Lower leg skin (tissue), 3 donors: ENCODE data around the gene REC114.

ENCODE experiments used
- POLR2A ChIP-seq, 2 donors: fragments of 450-650 bp; IDR thresholded peaks; one replicate each; pipeline ENCODE4 v1.6.1; 2016 to 2017; ENCODE audit warnings: antibody characterized with exemption in 2 of 2, mild to moderate bottlenecking in 1 of 2, moderate library complexity in 1 of 2
- TF ChIP-seq, protein P1 (sequence below), 3 donors: fragments of 450-650 bp; IDR thresholded peaks; one replicate each; pipeline ENCODE4 v1.5.1; 2016; ENCODE audit warnings: antibody characterized with exemption in 3 of 3, mild to moderate bottlenecking in 3 of 3, moderate library complexity in 2 of 3

DNA sequence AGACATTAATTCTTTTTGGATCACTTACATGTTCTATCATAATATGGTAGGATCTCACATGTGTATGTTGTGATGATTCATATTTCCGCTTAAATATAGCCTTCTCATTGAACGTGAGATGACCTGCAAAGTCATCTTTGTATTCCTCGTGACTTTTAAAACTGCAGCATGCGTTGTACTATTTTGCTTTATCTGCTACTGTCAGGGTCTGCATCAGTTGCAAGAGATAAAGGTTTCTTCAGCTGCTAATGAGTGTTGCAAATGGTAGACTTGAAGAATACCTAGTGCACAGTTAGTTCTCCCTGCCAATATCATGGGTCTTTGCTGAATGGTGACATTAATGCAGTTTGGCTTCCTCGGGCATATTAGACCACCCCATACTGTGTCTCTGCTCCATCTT, 31.8 kb downstream of the REC114 start:
- TF ChIP-seq, protein P1, sequence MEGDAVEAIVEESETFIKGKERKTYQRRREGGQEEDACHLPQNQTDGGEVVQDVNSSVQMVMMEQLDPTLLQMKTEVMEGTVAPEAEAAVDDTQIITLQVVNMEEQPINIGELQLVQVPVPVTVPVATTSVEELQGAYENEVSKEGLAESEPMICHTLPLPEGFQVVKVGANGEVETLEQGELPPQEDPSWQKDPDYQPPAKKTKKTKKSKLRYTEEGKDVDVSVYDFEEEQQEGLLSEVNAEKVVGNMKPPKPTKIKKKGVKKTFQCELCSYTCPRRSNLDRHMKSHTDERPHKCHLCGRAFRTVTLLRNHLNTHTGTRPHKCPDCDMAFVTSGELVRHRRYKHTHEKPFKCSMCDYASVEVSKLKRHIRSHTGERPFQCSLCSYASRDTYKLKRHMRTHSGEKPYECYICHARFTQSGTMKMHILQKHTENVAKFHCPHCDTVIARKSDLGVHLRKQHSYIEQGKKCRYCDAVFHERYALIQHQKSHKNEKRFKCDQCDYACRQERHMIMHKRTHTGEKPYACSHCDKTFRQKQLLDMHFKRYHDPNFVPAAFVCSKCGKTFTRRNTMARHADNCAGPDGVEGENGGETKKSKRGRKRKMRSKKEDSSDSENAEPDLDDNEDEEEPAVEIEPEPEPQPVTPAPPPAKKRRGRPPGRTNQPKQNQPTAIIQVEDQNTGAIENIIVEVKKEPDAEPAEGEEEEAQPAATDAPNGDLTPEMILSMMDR (IDR thresholded peaks at IDR 0.05), result no peak
- TF ChIP-seq POLR2A (IDR thresholded peaks at IDR 0.05), result no peak
